ENCODE measurements around the gene VSX2.

Gene VSX2

GRCh38 chr14:74238974-74239847 lies at the start of gene VSX2:
Gene VSX2, plus strand, starts transcription at chr14:74239449. Its CDS starts 113 bp downstream, at chr14:74239562.
- DNase-seq, result peak; percentile 73

- no peak for DNase-seq
These were observed 48.2 kb upstream of the VSX2 start for GRCh38 chr14:74190927-74191575.

GRCh38 chr14:74194506-74195274 lies 44.6 kb upstream of the VSX2 start:
- no peak for DNase-seq

GRCh38 chr14:74195623-74196022 lies 43.6 kb upstream of the VSX2 start:
- DNase-seq, result no peak

- DNase-seq, result no peak
These were observed 40.6 kb upstream of the VSX2 start for GRCh38 chr14:74198441-74199234.

- no peak for DNase-seq
These were observed 37.1 kb upstream of the VSX2 start for GRCh38 chr14:74202113-74202512.

GRCh38 chr14:74203639-74204038 lies 35.6 kb upstream of the VSX2 start:
- DNase-seq, result peak; percentile 95

GRCh38 chr14:74204491-74204890 lies 34.8 kb upstream of the VSX2 start:
- peak; percentile 82 for DNase-seq

GRCh38 chr14:74205882-74206281 lies 33.4 kb upstream of the VSX2 start:
- no peak for DNase-seq

GRCh38 chr14:74207943-74208342 lies 31.3 kb upstream of the VSX2 start:
- peak; percentile 75 for DNase-seq

GRCh38 chr14:74208642-74209041 lies 30.6 kb upstream of the VSX2 start:
- peak; percentile 75 for DNase-seq

- DNase-seq, result no peak
These were observed 27.2 kb upstream of the VSX2 start for GRCh38 chr14:74211945-74212580.

GRCh38 chr14:74213907-74214803 lies 25.1 kb upstream of the VSX2 start:
- peak; percentile 95 for DNase-seq

- no peak for DNase-seq
These were observed 22.6 kb upstream of the VSX2 start for GRCh38 chr14:74216671-74217070.

GRCh38 chr14:74217672-74218448 lies 21.4 kb upstream of the VSX2 start:
- peak; percentile 91 for DNase-seq

GRCh38 chr14:74218462-74218861 lies 20.8 kb upstream of the VSX2 start:
- no peak for DNase-seq

- no peak for DNase-seq
These were observed 19.7 kb upstream of the VSX2 start for GRCh38 chr14:74219277-74220205.

- DNase-seq, result no peak
These were observed 18.3 kb upstream of the VSX2 start for GRCh38 chr14:74220991-74221390.

GRCh38 chr14:74221741-74222140 lies 17.5 kb upstream of the VSX2 start:
- no peak for DNase-seq

All from eye (tissue), 1 donor.